Coronary artery (tissue), 2 donors: ENCODE results near the gene CLDN14.

Experiments used
- DNase-seq: peaks from one replicate; pipeline ENCODE4 v3.0.0-alpha.2; 2017; ENCODE audit warnings: low spot score
- H3K27ac ChIP-seq, 2 donors: fragments of 200-600 bp; sonication (generic); one replicate each; pipeline ENCODE4 v1.5.1; 2016 to 2019
- H3K4me3 ChIP-seq: fragments of 200-600 bp; sonication (generic); 2 replicates; pipeline ENCODE4 v1.5.1; 2016; ENCODE audit warnings: mild to moderate bottlenecking, moderate library complexity
- CTCF ChIP-seq: fragments of 200-600 bp; sonication (generic); IDR thresholded peaks from one replicate; pipeline ENCODE4 v1.5.1; 2019; ENCODE audit warnings: antibody characterized with exemption

Gene CLDN14

GRCh38 chr21:36411301-36411700, 68.6 kb downstream of the CLDN14 start:
- Histone ChIP-seq H3K4me3 (no peak overlapping the region), H3K27ac (no peak overlapping the region)
- DNase-seq, result no peak

More at GRCh38 chr21:36411301-36411700, 68.6 kb downstream of the CLDN14 start:
- no peak for TF ChIP-seq CTCF
